Stimulated activated CD4-positive, alpha-beta T cell treated with anti-CD3 and anti-CD28 coated beads, Interleukin-15, amount 100 ng/mL, for 24 hours (primary cell): ENCODE measurements around the gene KLRG1.

ENCODE experiments used
- DNase-seq: peaks from one replicate; pipeline ENCODE4 v3.0.0-alpha.2; 2020

Gene KLRG1

DNA sequence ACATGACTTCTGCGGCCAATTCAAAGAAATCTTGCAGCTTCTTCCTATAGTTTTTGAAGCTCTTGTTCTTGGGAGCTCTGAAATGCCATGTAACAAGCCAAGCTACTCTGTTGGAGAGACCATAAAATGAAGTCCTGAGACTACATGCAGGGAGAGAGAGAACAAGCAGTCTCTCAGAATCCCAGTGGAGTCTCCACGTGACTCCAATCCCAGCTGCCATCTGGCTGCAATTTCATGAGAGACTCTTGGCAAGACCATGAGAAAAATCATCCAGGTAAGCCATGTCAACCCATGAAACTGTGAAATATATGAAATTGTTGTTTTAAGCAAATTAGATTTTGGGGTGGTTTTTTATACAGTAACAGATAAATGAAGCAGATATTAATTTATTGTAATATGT lies 54.4 kb downstream of the KLRG1 start:
- DNase-seq = no peak

DNA sequence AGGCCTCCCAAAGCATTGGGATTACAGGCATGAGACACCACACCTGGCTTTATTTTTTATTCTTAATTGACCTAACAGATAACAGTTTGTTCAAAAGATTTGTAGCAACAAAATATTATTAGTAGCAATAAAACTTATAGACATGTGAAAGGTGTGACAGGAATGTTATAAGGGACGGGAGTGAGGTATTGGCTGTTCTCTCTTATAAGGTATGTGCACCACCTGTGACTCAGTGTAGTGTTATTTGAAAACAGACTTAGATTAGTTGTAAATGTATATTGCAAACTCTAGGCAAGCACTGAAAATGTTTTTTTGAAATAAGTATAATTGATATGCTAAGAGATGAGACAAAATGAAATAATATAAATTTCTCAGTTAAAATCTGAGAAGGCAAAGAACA lies 57.8 kb downstream of the KLRG1 start:
- no peak for DNase-seq

- DNase-seq = no peak
Observed at GRCh38 chr12:9048930-9049329, 59.6 kb downstream of the KLRG1 start.

DNA sequence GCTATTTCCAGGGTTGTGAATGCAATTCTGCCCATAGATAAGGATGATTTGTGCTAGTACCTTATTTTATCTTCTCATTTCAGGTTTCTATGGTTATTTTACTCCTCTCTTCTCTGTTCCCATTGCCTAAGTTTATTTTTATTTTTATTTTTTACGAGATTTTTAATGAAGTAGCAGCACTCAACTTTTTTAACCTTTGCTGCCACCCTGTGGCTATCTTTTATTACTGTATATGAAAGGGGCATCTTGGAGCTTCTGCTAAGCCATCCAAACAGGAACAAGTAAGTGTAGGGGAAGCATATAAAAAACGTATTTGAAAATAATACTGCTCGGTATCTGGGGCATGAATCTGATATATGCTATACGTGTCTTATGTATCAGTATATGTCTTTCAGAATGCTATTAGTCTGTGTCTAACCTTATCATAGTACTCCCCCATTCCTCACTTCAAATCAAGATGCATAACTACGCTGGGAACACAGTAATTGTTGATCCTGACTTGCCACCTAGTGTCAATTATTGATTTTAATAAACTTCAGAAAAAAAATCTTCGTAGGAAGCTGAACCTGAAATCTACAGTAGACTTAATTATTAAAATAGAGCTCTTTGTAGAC lies 60.3 kb downstream of the KLRG1 start:
- no peak for DNase-seq

DNA sequence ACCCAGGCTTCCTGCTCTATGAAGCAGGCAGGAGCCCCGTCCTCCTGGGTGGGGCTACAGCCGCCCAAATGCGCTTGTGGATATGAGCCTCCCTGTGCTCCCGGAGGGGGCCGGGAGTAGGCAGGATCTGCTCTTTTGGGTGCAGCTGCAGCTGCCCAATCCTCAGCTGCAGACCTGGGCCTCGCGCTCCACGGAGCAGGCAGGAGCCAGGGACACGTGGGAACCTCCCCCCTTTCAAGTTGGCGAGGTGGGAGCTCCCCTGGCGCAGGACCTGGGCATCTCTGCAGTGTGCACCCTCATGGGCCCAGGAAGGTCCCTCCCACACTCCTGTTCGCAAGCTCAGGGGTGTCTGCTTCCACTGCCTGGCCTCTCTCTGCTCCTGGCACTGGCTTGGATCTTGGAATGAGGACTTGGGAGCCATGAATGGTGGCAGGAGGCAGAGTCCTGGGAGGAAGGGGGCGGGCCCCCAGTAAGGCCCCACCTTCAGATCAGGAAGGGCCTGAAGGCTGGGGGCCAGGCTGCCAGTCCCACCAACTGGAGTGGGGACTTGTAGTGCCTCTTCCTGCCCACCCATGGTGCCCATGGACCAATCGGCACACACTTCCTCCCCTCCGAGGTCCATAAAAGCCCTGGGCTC lies 61.3 kb downstream of the KLRG1 start:
- no peak for DNase-seq

DNA sequence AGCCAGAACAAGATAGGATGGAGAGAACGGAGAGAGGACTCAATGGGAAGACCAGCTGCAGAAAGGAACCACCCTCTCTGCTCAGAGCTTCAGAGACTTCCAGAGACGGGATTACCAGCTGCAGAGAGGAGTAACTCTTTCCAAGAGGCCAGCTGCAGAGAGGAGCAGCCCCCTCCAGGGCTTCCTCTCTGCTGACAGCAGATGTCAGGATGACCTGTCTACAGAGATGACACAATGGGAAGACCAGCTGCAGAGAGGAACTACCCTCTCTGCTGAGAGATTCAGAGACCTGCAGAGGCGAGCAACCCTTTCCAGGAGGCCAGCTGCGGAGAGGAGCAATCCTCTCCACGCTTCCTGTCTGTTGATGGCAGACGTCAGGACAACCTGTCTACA lies 61.8 kb downstream of the KLRG1 start:
- no peak for DNase-seq

GRCh38 chr12:9052610-9053009 lies 63.3 kb downstream of the KLRG1 start:
- DNase-seq = no peak
